ENCODE data around the gene ARRB1. TPM values are rescaled to one million over a fixed set of nuclear protein-coding genes. Genes with fewer than 3 reads are reported as not detected.

ARRB1 gene
- total and polyA plus RNA-seq, 7 experiments from 2014 or later, result 7.5 to 104 (median 58.0) TPM

GRCh38 chr11:75262961-75263852, 88.3 kb downstream of the ARRB1 start:
- POLR2A ChIA-PET, result interaction anchor here (1.1 to 4.6 kb wide), 3 partner anchors 11 to 137 kb away, joined by 3 to 104 read pairs (median 4); no protein-coding TSS in a partner anchor
- no peak for ATAC-seq
- no peaks in the 10 kb centered on the region for H3K27me3 ChIP-seq (ENCODE audit: control insufficient read depth in 2 of 2, insufficient read depth in 2 of 2, low read length in 2 of 2)
- no peaks in the 10 kb centered on the region for H3K9me3 ChIP-seq (ENCODE audit: control insufficient read depth in 2 of 3, low read length in 3 of 3)
- peaks cover 19 to 41% of the 10 kb centered on the region in 2 donors for H3K4me1 ChIP-seq (ENCODE audit: control insufficient read depth in 2 of 2, insufficient read depth in 2 of 2, low read length in 2 of 2)
- peak overlapping the region in 4 of 10 donors; percentile 19 to 55 (median 20) for H3K4me3 Mint-ChIP-seq
- peaks cover 26 to 62% (median 52%) of the 10 kb centered on the region in 7 donors for H3K4me1 Mint-ChIP-seq
- no peak overlapping the region for H3K27ac ChIP-seq (ENCODE audit: low read depth, low read length)
- peaks cover 0 to 2% (median 0%) of the 10 kb centered on the region in 5 donors for H3K27me3 Mint-ChIP-seq
- peak overlapping the region in 7 of 9 donors; percentile 24 to 94 (median 84) for H3K27ac Mint-ChIP-seq
- DNase-seq, result no peak
- no peak overlapping the region for H3K4me3 ChIP-seq (ENCODE audit: low read length)
- H3K36me3 Mint-ChIP-seq, result peaks cover 0 to 20% (median 0%) of the 10 kb centered on the region in 5 donors
- H3K36me3 ChIP-seq (ENCODE audit: control insufficient read depth in 2 of 3, insufficient read depth in 3 of 3, low read length in 3 of 3), result peaks cover 0 to 19% (median 0%) of the 10 kb centered on the region in 3 experiments
- intact Hi-C loops (cut with micrococcal nuclease), result no loop called here
- peaks cover 0 to 5% (median 0%) of the 10 kb centered on the region in 11 donors for H3K9me3 Mint-ChIP-seq
- CTCF ChIA-PET, result interaction anchor here (1.2 to 5.3 kb wide), 4 partner anchors 8 to 120 kb away, joined by 3 to 45 read pairs (median 16); no protein-coding TSS in a partner anchor

GRCh38 chr11:75262436-75262835, 89.0 kb downstream of the ARRB1 start:
- Histone ChIP-seq H3K36me3 (ENCODE audit: control insufficient read depth in 2 of 3, insufficient read depth in 3 of 3, low read length in 3 of 3) (peaks cover 0 to 19% (median 0%) of the 10 kb centered on the region in 3 experiments), H3K4me1 (ENCODE audit: control insufficient read depth in 2 of 2, insufficient read depth in 2 of 2, low read length in 2 of 2) (peaks cover 19 to 41% of the 10 kb centered on the region in 2 donors), H3K9me3 (ENCODE audit: control insufficient read depth in 2 of 3, low read length in 3 of 3) (no peaks in the 10 kb centered on the region), H3K27ac (ENCODE audit: low read depth, low read length) (no peak overlapping the region), H3K27me3 (ENCODE audit: control insufficient read depth in 2 of 2, insufficient read depth in 2 of 2, low read length in 2 of 2) (no peaks in the 10 kb centered on the region), H3K4me3 (ENCODE audit: low read length) (no peak overlapping the region)
- CTCF ChIA-PET, result interaction anchor here (1.2 to 5.3 kb wide), 6 partner anchors 8 to 120 kb away, joined by 3 to 45 read pairs (median 14); no protein-coding TSS in a partner anchor
- Mint-ChIP-seq H3K4me1 (peaks cover 26 to 63% (median 54%) of the 10 kb centered on the region in 7 donors), H3K9me3 (peaks cover 0 to 5% (median 0%) of the 10 kb centered on the region in 11 donors), H3K4me3 (peak overlapping the region in 2 of 10 donors; percentile 48 to 79), H3K27ac (peak overlapping the region in 7 of 9 donors; percentile 56 to 94 (median 86)), H3K36me3 (peaks cover 0 to 16% (median 0%) of the 10 kb centered on the region in 5 donors), H3K27me3 (peaks cover 0 to 9% (median 0%) of the 10 kb centered on the region in 5 donors)
- DNase-seq (no peak), ATAC-seq (no peak)
- intact Hi-C loops (cut with micrococcal nuclease), result no loop called here
- POLR2A ChIA-PET, result interaction anchor here (0.7 to 4.6 kb wide), 5 partner anchors 11 to 138 kb away, joined by 3 to 104 read pairs (median 3); no protein-coding TSS in a partner anchor

- peaks cover 26 to 66% (median 58%) of the 10 kb centered on the region in 7 donors for H3K4me1 Mint-ChIP-seq
- Histone ChIP-seq H3K4me3 (ENCODE audit: low read length) (no peak overlapping the region), H3K36me3 (ENCODE audit: control insufficient read depth in 2 of 3, insufficient read depth in 3 of 3, low read length in 3 of 3) (peaks cover 0 to 16% (median 0%) of the 10 kb centered on the region in 3 experiments), H3K4me1 (ENCODE audit: control insufficient read depth in 2 of 2, insufficient read depth in 2 of 2, low read length in 2 of 2) (peaks cover 19 to 41% of the 10 kb centered on the region in 2 donors), H3K9me3 (ENCODE audit: control insufficient read depth in 2 of 3, low read length in 3 of 3) (no peaks in the 10 kb centered on the region), H3K27ac (ENCODE audit: low read depth, low read length) (peak overlapping the region; percentile 18), H3K27me3 (ENCODE audit: control insufficient read depth in 2 of 2, insufficient read depth in 2 of 2, low read length in 2 of 2) (no peaks in the 10 kb centered on the region)
- ATAC-seq, result no peak
- CTCF ChIA-PET, result interaction anchor here (1.2 to 5.3 kb wide), 7 partner anchors 9 to 121 kb away, joined by 3 to 45 read pairs (median 13); no protein-coding TSS in a partner anchor
- H3K27me3 Mint-ChIP-seq, result peaks cover 0 to 13% (median 0%) of the 10 kb centered on the region in 5 donors
- peak overlapping the region in 1 of 10 donors; percentile 79 for H3K4me3 Mint-ChIP-seq
- H3K9me3 Mint-ChIP-seq, result peaks cover 0 to 5% (median 0%) of the 10 kb centered on the region in 11 donors
- H3K36me3 Mint-ChIP-seq, result peaks cover 0 to 11% (median 0%) of the 10 kb centered on the region in 5 donors
- DNase-seq, result no peak
- peak overlapping the region in 6 of 9 donors; percentile 86 to 94 (median 92) for H3K27ac Mint-ChIP-seq
- intact Hi-C loops (cut with micrococcal nuclease), result loop anchor here in 1 of 2 donors (1.0 kb wide), 2 partner anchors 9 to 13 kb away; no protein-coding TSS in a partner anchor
- POLR2A ChIA-PET, result interaction anchor here (0.7 to 4.6 kb wide), 5 partner anchors 10 to 138 kb away, joined by 3 to 104 read pairs (median 3); no protein-coding TSS in a partner anchor
These were observed 89.5 kb downstream of the ARRB1 start for GRCh38 chr11:75261902-75262361.

- Mint-ChIP-seq H3K4me3 (peak overlapping the region in 8 of 10 donors; percentile 64 to 79 (median 70)), H3K4me1 (peaks cover 26 to 66% (median 58%) of the 10 kb centered on the region in 7 donors), H3K27me3 (peaks cover 0 to 24% (median 0%) of the 10 kb centered on the region in 5 donors), H3K36me3 (no peaks in the 10 kb centered on the region), H3K27ac (peak overlapping the region; percentile 16 to 97 (median 91)), H3K9me3 (peaks cover 0 to 3% (median 0%) of the 10 kb centered on the region in 11 donors)
- intact Hi-C loops (cut with micrococcal nuclease), result loop anchor here in 1 of 2 donors (1.0 kb wide), 2 partner anchors 11 to 15 kb away; no protein-coding TSS in a partner anchor
- ChIA-PET POLR2A (interaction anchor here (0.8 to 4.6 kb wide), 5 partner anchors 8 to 271 kb away, joined by 3 to 104 read pairs (median 4); no protein-coding TSS in a partner anchor), CTCF (interaction anchor here (0.7 to 5.3 kb wide), 7 partner anchors 10 to 185 kb away, joined by 3 to 45 read pairs (median 9); no protein-coding TSS in a partner anchor)
- Histone ChIP-seq H3K4me1 (ENCODE audit: control insufficient read depth in 2 of 2, insufficient read depth in 2 of 2, low read length in 2 of 2) (peaks cover 19 to 41% of the 10 kb centered on the region in 2 donors), H3K36me3 (ENCODE audit: control insufficient read depth in 2 of 3, insufficient read depth in 3 of 3, low read length in 3 of 3) (peaks cover 0 to 3% (median 0%) of the 10 kb centered on the region in 3 experiments), H3K9me3 (ENCODE audit: control insufficient read depth in 2 of 3, low read length in 3 of 3) (no peaks in the 10 kb centered on the region), H3K27ac (ENCODE audit: low read depth, low read length) (peak overlapping the region; percentile 24), H3K27me3 (ENCODE audit: control insufficient read depth in 2 of 2, insufficient read depth in 2 of 2, low read length in 2 of 2) (peaks cover 0 to 3% of the 10 kb centered on the region in 2 donors), H3K4me3 (ENCODE audit: low read length) (no peak overlapping the region)
- ATAC-seq (no peak), DNase-seq (no peak)
These were observed 90.9 kb downstream of the ARRB1 start for GRCh38 chr11:75260396-75261170.

- intact Hi-C loops (cut with micrococcal nuclease), result no loop called here
- ChIA-PET CTCF (interaction anchor here (1.2 kb wide), 1 partner anchor 111 kb away, joined by 3 read pairs; no protein-coding TSS in a partner anchor), POLR2A (interaction anchor here (1.0 to 1.4 kb wide), 2 partner anchors 19 to 114 kb away, joined by 3 read pairs; no protein-coding TSS in a partner anchor)
These were observed 97.1 kb downstream of the ARRB1 start for GRCh38 chr11:75254326-75254725.

More at GRCh38 chr11:75254326-75254725, 97.1 kb downstream of the ARRB1 start:
- peaks cover 0 to 14% (median 7%) of the 10 kb centered on the region in 7 donors for H3K4me1 Mint-ChIP-seq
- Histone ChIP-seq H3K4me1 (ENCODE audit: control insufficient read depth in 2 of 2, insufficient read depth in 2 of 2, low read length in 2 of 2) (no peaks in the 10 kb centered on the region), H3K36me3 (ENCODE audit: control insufficient read depth in 2 of 3, insufficient read depth in 3 of 3, low read length in 3 of 3) (no peaks in the 10 kb centered on the region), H3K9me3 (ENCODE audit: control insufficient read depth in 2 of 3, low read length in 3 of 3) (no peaks in the 10 kb centered on the region), H3K4me3 (ENCODE audit: low read length) (no peak overlapping the region), H3K27ac (ENCODE audit: low read depth, low read length) (no peak overlapping the region), H3K27me3 (ENCODE audit: control insufficient read depth in 2 of 2, insufficient read depth in 2 of 2, low read length in 2 of 2) (peaks cover 0 to 3% of the 10 kb centered on the region in 2 donors)
- peaks cover 0 to 3% (median 0%) of the 10 kb centered on the region in 11 donors for H3K9me3 Mint-ChIP-seq
- ATAC-seq (no peak), DNase-seq (no peak)
- H3K27me3 Mint-ChIP-seq, result peaks cover 0 to 43% (median 6%) of the 10 kb centered on the region in 5 donors
- no peak overlapping the region for H3K4me3 Mint-ChIP-seq
- no peak overlapping the region for H3K27ac Mint-ChIP-seq
- H3K36me3 Mint-ChIP-seq, result no peaks in the 10 kb centered on the region

Measured in naive thymus-derived CD4-positive, alpha-beta T cell (primary cell).